HG02943 (cell line): ENCODE results near the gene ITGB8.

ENCODE experiments used
- ATAC-seq: cut with Tn5 transposase; IDR thresholded peaks from one replicate; pipeline ENCODE4 v1.9.1; 2021; ENCODE audit warnings: mild to moderate bottlenecking, low read depth, moderate library complexity; ENCODE audit not compliant: unreplicated experiment

Gene ITGB8

GRCh38 chr7:20331910-20332813, 1.5 kb downstream of the ITGB8 start:
- no peak for ATAC-seq

GRCh38 chr7:20338285-20338684, 7.6 kb downstream of the ITGB8 start:
- no peak for ATAC-seq

GRCh38 chr7:20340839-20341238, 10.1 kb downstream of the ITGB8 start:
- no peak for ATAC-seq

- no peak for ATAC-seq
These were observed 12.5 kb downstream of the ITGB8 start for GRCh38 chr7:20343205-20343604.

- no peak for ATAC-seq
These were observed 13.2 kb downstream of the ITGB8 start for GRCh38 chr7:20343941-20344340.

GRCh38 chr7:20344396-20344795, 13.7 kb downstream of the ITGB8 start:
- no peak for ATAC-seq

- no peak for ATAC-seq
These were observed 15.9 kb downstream of the ITGB8 start for GRCh38 chr7:20346577-20346976.

- no peak for ATAC-seq
These were observed 17.0 kb downstream of the ITGB8 start for GRCh38 chr7:20347680-20348079.

GRCh38 chr7:20348125-20348807, 17.6 kb downstream of the ITGB8 start:
- ATAC-seq, result no peak

- ATAC-seq, result no peak
These were observed 19.8 kb downstream of the ITGB8 start for GRCh38 chr7:20350518-20350951.

GRCh38 chr7:20350996-20351692, 20.4 kb downstream of the ITGB8 start:
- ATAC-seq, result no peak

GRCh38 chr7:20351901-20352300, 21.2 kb downstream of the ITGB8 start:
- no peak for ATAC-seq

- no peak for ATAC-seq
These were observed 22.0 kb downstream of the ITGB8 start for GRCh38 chr7:20352573-20353306.

GRCh38 chr7:20354610-20355528, 24.2 kb downstream of the ITGB8 start:
- no peak for ATAC-seq

GRCh38 chr7:20358106-20358505, 27.4 kb downstream of the ITGB8 start:
- no peak for ATAC-seq

GRCh38 chr7:20358762-20359282, 28.1 kb downstream of the ITGB8 start:
- ATAC-seq, result no peak

- no peak for ATAC-seq
These were observed 28.8 kb downstream of the ITGB8 start for GRCh38 chr7:20359341-20359963.

- no peak for ATAC-seq
These were observed 32.0 kb downstream of the ITGB8 start for GRCh38 chr7:20362574-20363253.
